Panc1 (cell line): Measurements from ENCODE around the gene SPCS2. TPM values are rescaled to one million over a fixed set of nuclear protein-coding genes. Genes with fewer than 3 reads are reported as not detected.
"Not testable (repeated sequence)": the region's sequence is repeated elsewhere in the genome, so short reads cannot be mapped to it uniquely, and the experiment has no call there.

Experiments
- ATAC-seq: fragments of 200-7000 bp; cut with Tn5 transposase; 2 replicates; pipeline ENCODE4 v1.9.1; 2020; ENCODE audit warnings: mild to moderate bottlenecking, moderate library complexity
- BruUV-seq: library from RNA; stranded (reverse); fragments of 400-500 nt; replicated peaks from 2 replicates; lab custom pipeline; 2021; lab: Mats Ljungman, UMichigan
- CTCF ChIA-PET: fragments of 300-600 bp; sonication (Branson Sonifier 250); formaldehyde crosslinking; loops from one replicate; lab custom pipeline; 2022; ENCODE audit warnings: antibody characterized with exemption; lab: Charles Lee
- POLR2A ChIA-PET: fragments of 300-600 bp; sonication (Branson Sonifier 250); formaldehyde crosslinking; loops from one replicate; lab custom pipeline; 2022; ENCODE audit warnings: antibody characterized with exemption; lab: Charles Lee
- DNase-seq: peaks from one replicate; pipeline ENCODE4 v3.0.0-alpha.2; 2010; ENCODE audit warnings: low read depth, low spot score
- H3K27ac ChIP-seq: 2 replicates; pipeline ENCODE4 v1.5.1; 2011; ENCODE audit warnings: mild to moderate bottlenecking, low read length, inconsistent platforms
- H3K27me3 ChIP-seq: fragments of 200-500 bp; sonication (Bioruptor generic); 2 replicates; pipeline ENCODE4 v1.6.0; 2014; ENCODE audit warnings: low read length, inconsistent platforms; ENCODE audit not compliant: control insufficient read depth, insufficient read depth
- H3K36me3 ChIP-seq: fragments of 200-500 bp; sonication (Bioruptor generic); 2 replicates; pipeline ENCODE4 v1.5.1; 2014; ENCODE audit warnings: inconsistent platforms, mild to moderate bottlenecking, low read length, moderate library complexity; ENCODE audit not compliant: control insufficient read depth, insufficient read depth
- H3K4me1 ChIP-seq: 2 replicates; pipeline ENCODE4 v1.5.1; 2011; ENCODE audit warnings: inconsistent platforms, mild to moderate bottlenecking, low read length, moderate library complexity; ENCODE audit not compliant: control insufficient read depth, insufficient read depth
- H3K4me3 ChIP-seq, 2 experiments: 2 replicates each; pipeline ENCODE4 v1.5.1; 2011 to 2012; ENCODE audit warnings: low read depth in 2 of 2, low read length in 2 of 2, mild to moderate bottlenecking in 2 of 2, inconsistent platforms in 1 of 2, moderate library complexity in 1 of 2
- H3K9me3 ChIP-seq: fragments of 200-500 bp; sonication (Bioruptor generic); 2 replicates; pipeline ENCODE4 v1.5.1; 2014; ENCODE audit warnings: low read depth, mild to moderate bottlenecking, inconsistent platforms, low read length, moderate library complexity; ENCODE audit not compliant: control insufficient read depth, insufficient read depth
- CTCF ChIP-seq: fragments of 450-650 bp; IDR thresholded peaks from 2 replicates; pipeline ENCODE4 v1.5.1; 2017; ENCODE audit warnings: mild to moderate bottlenecking
- POLR2AphosphoS5 ChIP-seq: IDR thresholded peaks from 2 replicates; pipeline ENCODE4 v1.6.1; 2012; ENCODE audit warnings: mild to moderate bottlenecking, low read depth, low read length, moderate library complexity
- REST ChIP-seq, 2 experiments: IDR thresholded peaks; 2 replicates each; pipeline ENCODE4 v1.6.1; 2011 to 2012; ENCODE audit warnings: low read depth in 2 of 2, control low read depth in 1 of 2, low read length in 1 of 2, mild to moderate bottlenecking in 1 of 2, moderate library complexity in 1 of 2; ENCODE audit not compliant: insufficient read depth in 1 of 2
- SIN3A ChIP-seq: IDR thresholded peaks from 2 replicates; pipeline ENCODE4 v1.6.1; 2012; ENCODE audit warnings: low read depth, mild to moderate bottlenecking, low read length, moderate library complexity, borderline replicate concordance; ENCODE audit not compliant: insufficient read depth
- TCF7L2 ChIP-seq: IDR thresholded peaks from 2 replicates; pipeline ENCODE4 v1.6.1; 2011; ENCODE audit warnings: mild to moderate bottlenecking, low read depth, low read length, inconsistent platforms
- in situ Hi-C: cut with HindIII; loops from 2 replicates; pipeline ENCODE4 v1.10.0; 2016; ENCODE audit warnings: low sequenced_read_pairs, low pct_unique_long_range_greater_than_20kb
- intact Hi-C: fragments of 100-400 bp; cut with micrococcal nuclease; formaldehyde crosslinking; loops from one replicate; pipeline ENCODE4 v1.10.0; 2022; ENCODE audit not compliant: unreplicated experiment
- total RNA-seq: library from RNA; stranded (reverse); gene quantifications from one replicate; pipeline ENCODE4 v1.2.1, GENCODE V29; 2021; ENCODE audit not compliant: unreplicated experiment

Gene SPCS2
- total RNA-seq, 1 experiment from 2014 or later, result 242 TPM

- intact Hi-C loops, result loop anchor here (5.0 kb wide), 1 partner anchor 122 kb away; no protein-coding TSS in a partner anchor
- CTCF ChIA-PET, BruUV-seq, ATAC-seq, H3K36me3 ChIP-seq, H3K4me1 ChIP-seq, H3K9me3 ChIP-seq, H3K27me3 ChIP-seq, POLR2A ChIA-PET, H3K27ac ChIP-seq, DNase-seq, H3K4me3 ChIP-seq: not testable (repeated sequence)
- in situ Hi-C loops, result loop anchor here (25.0 kb wide), 2 partner anchors 92 to 217 kb away; partner anchors contain the start of gene TPBGL
These were observed 71.3 kb downstream of the SPCS2 start for GRCh38 chr11:75020328-75020727.

- DNase-seq (no peak), ATAC-seq (no peak; the same call in 1 of the 2 replicates)
- Histone ChIP-seq H3K27me3 (no peaks in the 10 kb centered on the region), H3K9me3 (no peaks in the 10 kb centered on the region), H3K4me3 (no peak overlapping the region), H3K27ac (no peak overlapping the region), H3K4me1 (no peaks in the 10 kb centered on the region), H3K36me3 (no peaks in the 10 kb centered on the region)
- no TSS peak for BruUV-seq
- intact Hi-C loops, result loop anchor here (5.0 kb wide), 1 partner anchor 120 kb away; no protein-coding TSS in a partner anchor
- TF ChIP-seq CTCF, result no peak
- TF ChIP-seq TCF7L2, result no peak
- no peak for TF ChIP-seq POLR2AphosphoS5
- TF ChIP-seq REST (IDR thresholded peaks at IDR 0.05; ENCODE audit: insufficient read depth in 1 of 2, low read depth in 2 of 2, low read length in 1 of 2), result no peak
- TF ChIP-seq SIN3A, result no peak
- POLR2A ChIA-PET, result no interaction called here
- in situ Hi-C loops, result loop anchor here (25.0 kb wide), 2 partner anchors 90 to 215 kb away; partner anchors contain the start of gene TPBGL
- CTCF ChIA-PET, result interaction anchor here (0.6 to 2.5 kb wide), 12 partner anchors 9 to 229 kb away, joined by 3 to 41 read pairs (median 4); no protein-coding TSS in a partner anchor
These were observed 73.2 kb downstream of the SPCS2 start for GRCh38 chr11:75022296-75022695.

GRCh38 chr11:75022759-75023396 lies 73.8 kb downstream of the SPCS2 start:
- no TSS peak for BruUV-seq
- H3K27ac ChIP-seq, result no peak overlapping the region
- intact Hi-C loops, result loop anchor here (1.0 to 5.0 kb wide), 2 partner anchors 119 to 225 kb away; no protein-coding TSS in a partner anchor
- peak; percentile 96 for ATAC-seq
- in situ Hi-C loops, result loop anchor here (25.0 kb wide), 2 partner anchors 89 to 214 kb away; partner anchors contain the start of gene TPBGL
- no peaks in the 10 kb centered on the region for H3K36me3 ChIP-seq
- no peaks in the 10 kb centered on the region for H3K27me3 ChIP-seq
- TF ChIP-seq CTCF (peak; percentile 99), POLR2AphosphoS5 (no peak)
- DNase-seq, result peak; percentile 82
- H3K9me3 ChIP-seq, result no peaks in the 10 kb centered on the region
- POLR2A ChIA-PET, result no interaction called here
- H3K4me1 ChIP-seq, result no peaks in the 10 kb centered on the region
- CTCF ChIA-PET, result interaction anchor here (0.6 to 2.5 kb wide), 13 partner anchors 8 to 229 kb away, joined by 3 to 41 read pairs (median 3); no protein-coding TSS in a partner anchor
- no peak overlapping the region for H3K4me3 ChIP-seq
